ENCODE results near the gene HDAC9.

Gene HDAC9

GRCh38 chr7:18845700-18846099, 350.2 kb downstream of the HDAC9 start:
- DNase-seq (ENCODE audit: low spot score), result no peak

- no peak for DNase-seq (ENCODE audit: low spot score)
Measured at GRCh38 chr7:18846765-18847215, 351.2 kb downstream of the HDAC9 start.

- DNase-seq (ENCODE audit: low spot score), result no peak
Measured at GRCh38 chr7:18849130-18849529, 353.6 kb downstream of the HDAC9 start.

- no peak for DNase-seq (ENCODE audit: low spot score)
Measured at GRCh38 chr7:18855796-18856195, 360.2 kb downstream of the HDAC9 start.

GRCh38 chr7:18858232-18858631, 362.7 kb downstream of the HDAC9 start:
- DNase-seq (ENCODE audit: low spot score), result no peak

- no peak for DNase-seq (ENCODE audit: low spot score)
Measured at GRCh38 chr7:18859318-18859717, 363.8 kb downstream of the HDAC9 start.

- no peak for DNase-seq (ENCODE audit: low spot score)
Measured at GRCh38 chr7:18860221-18860620, 364.7 kb downstream of the HDAC9 start.

- no peak for DNase-seq (ENCODE audit: low spot score)
Measured at GRCh38 chr7:18861514-18862118, 366.1 kb downstream of the HDAC9 start.

GRCh38 chr7:18864967-18865366, 369.4 kb downstream of the HDAC9 start:
- DNase-seq (ENCODE audit: low spot score), result no peak

- DNase-seq (ENCODE audit: low spot score), result no peak
Measured at GRCh38 chr7:18866359-18867036, 370.9 kb downstream of the HDAC9 start.

GRCh38 chr7:18872344-18872743, 376.8 kb downstream of the HDAC9 start:
- no peak for DNase-seq (ENCODE audit: low spot score)

- DNase-seq (ENCODE audit: low spot score), result no peak
Measured at GRCh38 chr7:18873734-18874336, 378.3 kb downstream of the HDAC9 start.

GRCh38 chr7:18874880-18875279, 379.3 kb downstream of the HDAC9 start:
- DNase-seq (ENCODE audit: low spot score), result no peak

GRCh38 chr7:18877874-18878273, 382.3 kb downstream of the HDAC9 start:
- DNase-seq (ENCODE audit: low spot score), result no peak

- DNase-seq (ENCODE audit: low spot score), result no peak
Measured at GRCh38 chr7:18886832-18887231, 391.3 kb downstream of the HDAC9 start.

GRCh38 chr7:18889436-18889835, 393.9 kb downstream of the HDAC9 start:
- DNase-seq (ENCODE audit: low spot score), result no peak

- DNase-seq (ENCODE audit: low spot score), result no peak
Measured at GRCh38 chr7:18890134-18890533, 394.6 kb downstream of the HDAC9 start.

- DNase-seq (ENCODE audit: low spot score), result no peak
Measured at GRCh38 chr7:18890885-18891621, 395.5 kb downstream of the HDAC9 start.

GRCh38 chr7:18893156-18893555, 397.6 kb downstream of the HDAC9 start:
- no peak for DNase-seq (ENCODE audit: low spot score)

GRCh38 chr7:18894155-18894554, 398.6 kb downstream of the HDAC9 start:
- no peak for DNase-seq (ENCODE audit: low spot score)

GRCh38 chr7:18895456-18895855, 399.9 kb downstream of the HDAC9 start:
- DNase-seq (ENCODE audit: low spot score), result no peak

- DNase-seq (ENCODE audit: low spot score), result no peak
Measured at GRCh38 chr7:18896343-18896975, 400.9 kb downstream of the HDAC9 start.
